ENCODE data around the gene SASS6. TPM values are rescaled to one million over a fixed set of nuclear protein-coding genes. Genes with fewer than 3 reads are reported as not detected.

Gene SASS6
- total and polyA plus RNA-seq, 2 donors (not counting 3 experiments of a cell fraction or from before 2014, with no cell fraction given): 0.44 to 7.3 TPM

- ChIA-PET CTCF (no interaction called here), POLR2A (no interaction called here)
- no peak for DNase-seq (ENCODE audit: low read depth, low spot score)
- Histone ChIP-seq H3K9me3 (replicated peaks; ENCODE audit: control insufficient read depth, insufficient read depth, low read length) (no peaks in the 10 kb centered on the region), H3K4me1 (ENCODE audit: control insufficient read depth, extremely low read depth, insufficient read depth, low read length) (peaks cover 14% of the 10 kb centered on the region), H3K36me3 (ENCODE audit: control insufficient read depth in 2 of 2, extremely low read depth in 1 of 2, insufficient read depth in 2 of 2, low read length in 2 of 2) (no peaks in the 10 kb centered on the region), H3K9me1 (replicated peaks; ENCODE audit: control insufficient read depth, extremely low read depth, insufficient read depth, low read length) (no peaks in the 10 kb centered on the region), H4K20me1 (replicated peaks; ENCODE audit: control insufficient read depth, extremely low read depth, insufficient read depth, low read length) (no peaks in the 10 kb centered on the region), H3K27me3 (ENCODE audit: control insufficient read depth in 2 of 2, insufficient read depth in 2 of 2, low read length in 2 of 2) (no peaks in the 10 kb centered on the region), H3K27ac (ENCODE audit: insufficient read depth, low read depth, low read length) (no peak overlapping the region), H2AFZ (ENCODE audit: low read depth, low read length) (no peak overlapping the region), H3K4me2 (ENCODE audit: insufficient read depth, low read length) (no peak overlapping the region), H3K9ac (replicated peaks; ENCODE audit: extremely low read depth, insufficient read depth, low read length) (no peak overlapping the region), H3K79me2 (ENCODE audit: control insufficient read depth, insufficient read depth, low read length) (peaks cover 40% of the 10 kb centered on the region), H3K4me3 (replicated peaks in 1 of 3; ENCODE audit: insufficient read depth in 1 of 3, low read depth in 1 of 3, low read length in 3 of 3) (no peak overlapping the region)
- intact Hi-C loops (cut with micrococcal nuclease) (no loop called here), dilution Hi-C loops (cut with MboI; ENCODE audit: extremely low pct_ligation_motif_present, low sequenced_read_pairs) (no loop called here)
- BruUV-seq (replicated peaks): no TSS peak
- FAIRE-seq: no peak
- TF ChIP-seq, protein P1, sequence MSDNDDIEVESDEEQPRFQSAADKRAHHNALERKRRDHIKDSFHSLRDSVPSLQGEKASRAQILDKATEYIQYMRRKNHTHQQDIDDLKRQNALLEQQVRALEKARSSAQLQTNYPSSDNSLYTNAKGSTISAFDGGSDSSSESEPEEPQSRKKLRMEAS (IDR thresholded peaks at IDR 0.05; ENCODE audit: insufficient read depth, insufficient read length): no peak
- TF ChIP-seq POLR2AphosphoS5 (IDR thresholded peaks at IDR 0.05; ENCODE audit: insufficient read depth, low read depth, low read length) (no peak), GATA2 (IDR thresholded peaks at IDR 0.05; ENCODE audit: insufficient read depth, insufficient read length, low read depth, low read length) (no peak), JUN (IDR thresholded peaks at IDR 0.05; ENCODE audit: borderline replicate concordance, insufficient read depth, insufficient read length, low read depth) (no peak), MYC (IDR thresholded peaks at IDR 0.05; ENCODE audit: low read depth, low read length) (no peak)
- TF ChIP-seq, protein P2, sequence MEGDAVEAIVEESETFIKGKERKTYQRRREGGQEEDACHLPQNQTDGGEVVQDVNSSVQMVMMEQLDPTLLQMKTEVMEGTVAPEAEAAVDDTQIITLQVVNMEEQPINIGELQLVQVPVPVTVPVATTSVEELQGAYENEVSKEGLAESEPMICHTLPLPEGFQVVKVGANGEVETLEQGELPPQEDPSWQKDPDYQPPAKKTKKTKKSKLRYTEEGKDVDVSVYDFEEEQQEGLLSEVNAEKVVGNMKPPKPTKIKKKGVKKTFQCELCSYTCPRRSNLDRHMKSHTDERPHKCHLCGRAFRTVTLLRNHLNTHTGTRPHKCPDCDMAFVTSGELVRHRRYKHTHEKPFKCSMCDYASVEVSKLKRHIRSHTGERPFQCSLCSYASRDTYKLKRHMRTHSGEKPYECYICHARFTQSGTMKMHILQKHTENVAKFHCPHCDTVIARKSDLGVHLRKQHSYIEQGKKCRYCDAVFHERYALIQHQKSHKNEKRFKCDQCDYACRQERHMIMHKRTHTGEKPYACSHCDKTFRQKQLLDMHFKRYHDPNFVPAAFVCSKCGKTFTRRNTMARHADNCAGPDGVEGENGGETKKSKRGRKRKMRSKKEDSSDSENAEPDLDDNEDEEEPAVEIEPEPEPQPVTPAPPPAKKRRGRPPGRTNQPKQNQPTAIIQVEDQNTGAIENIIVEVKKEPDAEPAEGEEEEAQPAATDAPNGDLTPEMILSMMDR (IDR thresholded peaks at IDR 0.05; ENCODE audit: extremely low read depth in 1 of 2, insufficient read depth in 1 of 2, low read depth in 1 of 2, low read length in 2 of 2): no peak
Observed at GRCh38 chr1:100127226-100127625, 5.5 kb downstream of the SASS6 start.
